ENCODE results near the gene PARD3. TPM values are rescaled to one million over a fixed set of nuclear protein-coding genes. Genes with fewer than 3 reads are reported as not detected.

PARD3 gene
- total RNA-seq, 2 donors from 2014 or later, result 32.0 to 61.9 TPM

- 50% methylated on average over 7 of the region's 7 CpGs for WGBS
- no peak overlapping the region for H3K27ac ChIP-seq
- DNase-seq (ENCODE audit: low spot score), result no peak
- TF ChIP-seq POLR2A (IDR thresholded peaks at IDR 0.05) (no peak), POLR2AphosphoS5 (IDR thresholded peaks at IDR 0.05) (no peak), CTCF (IDR thresholded peaks at IDR 0.05) (no peak)
- no peak overlapping the region for H3K4me3 ChIP-seq
- intact Hi-C loops (cut with DNase I), result no loop called here
- H3K27me3 ChIP-seq (replicated peaks; ENCODE audit: insufficient read depth), result no peaks in the 10 kb centered on the region
- no peaks in the 10 kb centered on the region for H3K36me3 ChIP-seq
- H3K9me3 ChIP-seq, result no peaks in the 10 kb centered on the region
- H3K4me1 ChIP-seq (replicated peaks), result peaks cover 6% of the 10 kb centered on the region
Measured at GRCh38 chr10:34473174-34474008, 341.7 kb downstream of the PARD3 start.

- intact Hi-C loops (cut with DNase I), result no loop called here
- H3K4me1 ChIP-seq (replicated peaks), result peaks cover 6% of the 10 kb centered on the region
- no peaks in the 10 kb centered on the region for H3K9me3 ChIP-seq
- no peak overlapping the region for H3K4me3 ChIP-seq
- H3K36me3 ChIP-seq, result no peaks in the 10 kb centered on the region
- peak overlapping the region in 1 of 2 donors; percentile 41 for H3K27ac ChIP-seq
- TF ChIP-seq CTCF (IDR thresholded peaks at IDR 0.05) (no peak), POLR2AphosphoS5 (IDR thresholded peaks at IDR 0.05) (no peak), POLR2A (IDR thresholded peaks at IDR 0.05) (no peak)
- no peaks in the 10 kb centered on the region for H3K27me3 ChIP-seq (replicated peaks; ENCODE audit: insufficient read depth)
- DNase-seq (ENCODE audit: low spot score), result no peak
- WGBS, result 94% methylated on average over 5 of the region's 5 CpGs
Measured at GRCh38 chr10:34470307-34470706, 344.8 kb downstream of the PARD3 start.

- Histone ChIP-seq H3K36me3 (no peaks in the 10 kb centered on the region), H3K4me1 (replicated peaks) (peaks cover 6% of the 10 kb centered on the region), H3K27ac (peak overlapping the region in 1 of 2 donors; percentile 41), H3K27me3 (replicated peaks; ENCODE audit: insufficient read depth) (no peaks in the 10 kb centered on the region), H3K9me3 (no peaks in the 10 kb centered on the region), H3K4me3 (no peak overlapping the region)
- TF ChIP-seq POLR2AphosphoS5 (IDR thresholded peaks at IDR 0.05) (peak; percentile 53), CTCF (IDR thresholded peaks at IDR 0.05) (no peak), POLR2A (IDR thresholded peaks at IDR 0.05) (no peak)
- DNase-seq (ENCODE audit: low spot score), result no peak
- intact Hi-C loops (cut with DNase I), result no loop called here
- WGBS, result 26% methylated on average over 2 of the region's 2 CpGs
Measured at GRCh38 chr10:34469446-34469845, 345.6 kb downstream of the PARD3 start.

GRCh38 chr10:34467902-34468301 is 347.2 kb downstream of the PARD3 start:
- H3K4me1 ChIP-seq (replicated peaks), result peaks cover 6% of the 10 kb centered on the region
- no peaks in the 10 kb centered on the region for H3K27me3 ChIP-seq (replicated peaks; ENCODE audit: insufficient read depth)
- H3K27ac ChIP-seq, result no peak overlapping the region
- no peak for DNase-seq (ENCODE audit: low spot score)
- TF ChIP-seq POLR2A (IDR thresholded peaks at IDR 0.05) (no peak), POLR2AphosphoS5 (IDR thresholded peaks at IDR 0.05) (no peak), CTCF (IDR thresholded peaks at IDR 0.05) (no peak)
- no peaks in the 10 kb centered on the region for H3K9me3 ChIP-seq
- intact Hi-C loops (cut with DNase I), result no loop called here
- no peak overlapping the region for H3K4me3 ChIP-seq
- no peaks in the 10 kb centered on the region for H3K36me3 ChIP-seq
- 83% methylated on average over 2 of the region's 2 CpGs for WGBS

GRCh38 chr10:34467364-34467763 is 347.7 kb downstream of the PARD3 start:
- DNase-seq (ENCODE audit: low spot score), result no peak
- no peak for TF ChIP-seq POLR2AphosphoS5 (IDR thresholded peaks at IDR 0.05)
- no peaks in the 10 kb centered on the region for H3K36me3 ChIP-seq
- no peak overlapping the region for H3K4me3 ChIP-seq
- no peaks in the 10 kb centered on the region for H3K9me3 ChIP-seq
- peaks cover 6% of the 10 kb centered on the region for H3K4me1 ChIP-seq (replicated peaks)
- 91% methylated on average over 3 of the region's 3 CpGs for WGBS
- H3K27me3 ChIP-seq (replicated peaks; ENCODE audit: insufficient read depth), result no peaks in the 10 kb centered on the region
- intact Hi-C loops (cut with DNase I), result no loop called here
- no peak overlapping the region for H3K27ac ChIP-seq
